SK-N-SH (cell line): ENCODE measurements around the gene GIT2. TPM values are rescaled to one million over a fixed set of nuclear protein-coding genes. Genes with fewer than 3 reads are reported as not detected.

Experiments
- CTCF ChIA-PET: fragments of 300-600, 350-600 bp; formaldehyde crosslinking; extraction: SDS; loops from one replicate; lab custom pipeline; 2021; lab: Yijun Ruan, JAX
- POLR2A ChIA-PET: fragments of 350-600 bp; sonication (Branson Sonifier 250); formaldehyde crosslinking; extraction: SDS; loops from one replicate; lab custom pipeline; 2020; ENCODE audit warnings: antibody characterized with exemption, inconsistent platforms; lab: Yijun Ruan, JAX
- DNase-seq: peaks from one replicate; pipeline ENCODE4 v3.0.0; 2012
- H2AFZ ChIP-seq: fragments of 200-600 bp; sonication (generic); 2 replicates; pipeline ENCODE4 v1.8.1; 2016; ENCODE audit warnings: antibody characterized with exemption, mild to moderate bottlenecking, low read depth
- H3F3A ChIP-seq: fragments of 200-600 bp; sonication (generic); replicated peaks from 2 replicates; pipeline ENCODE3; 2016; ENCODE audit warnings: antibody characterized with exemption, mild to moderate bottlenecking; ENCODE audit not compliant: insufficient read depth
- H3K27ac ChIP-seq, 2 experiments: fragments of 200-500 bp in 1 of 2; fragments of 200-600 bp in 1 of 2; sonication (Bioruptor generic) in 1 of 2; sonication (generic), shearing (Covaris generic) in 1 of 2; 2 replicates each; pipeline versions ENCODE4 v1.5.1 to v1.6.1; 2014 to 2016; ENCODE audit warnings: low read depth in 2 of 2, inconsistent platforms in 1 of 2, low read length in 1 of 2, mild to moderate bottlenecking in 1 of 2, mixed read lengths in 1 of 2
- H3K27me3 ChIP-seq: fragments of 200-600 bp; sonication (generic), shearing (Covaris generic); 2 replicates; pipeline ENCODE4 v1.6.1; 2016; ENCODE audit warnings: mixed run types; ENCODE audit not compliant: insufficient read depth
- H3K36me3 ChIP-seq, 2 experiments: fragments of 200-500 bp in 1 of 2; fragments of 200-600 bp in 1 of 2; sonication (Bioruptor generic) in 1 of 2; sonication (generic) in 1 of 2; replicated peaks in 1 of 2; 2 replicates each; pipeline versions ENCODE3 to v1.5.1; 2014 to 2016; ENCODE audit warnings: low read length in 1 of 2, mild to moderate bottlenecking in 1 of 2; ENCODE audit not compliant: insufficient read depth in 2 of 2, control insufficient read depth in 1 of 2
- H3K4me1 ChIP-seq, 2 experiments: fragments of 200-500 bp in 1 of 2; fragments of 200-600 bp in 1 of 2; sonication (Bioruptor generic) in 1 of 2; sonication (generic), shearing (Covaris generic) in 1 of 2; 2 replicates each; pipeline versions ENCODE4 v1.5.1 to v1.6.1; 2014 to 2016; ENCODE audit warnings: low read depth in 1 of 2, low read length in 1 of 2, mixed run types in 1 of 2; ENCODE audit not compliant: insufficient read depth in 2 of 2, control insufficient read depth in 1 of 2
- H3K4me2 ChIP-seq: fragments of 200-600 bp; sonication (generic), shearing (Covaris generic); 2 replicates; pipeline ENCODE4 v1.6.1; 2017; ENCODE audit warnings: mixed run types
- H3K4me3 ChIP-seq, 2 experiments: fragments of 200-500 bp in 1 of 2; fragments of 200-600 bp in 1 of 2; sonication (Bioruptor generic) in 1 of 2; sonication (generic), shearing (Covaris generic) in 1 of 2; 2 replicates each; pipeline versions ENCODE4 v1.5.1 to v1.8.1; 2014 to 2016; ENCODE audit warnings: low read depth in 2 of 2, inconsistent platforms in 1 of 2, low read length in 1 of 2, mild to moderate bottlenecking in 1 of 2, mixed read lengths in 1 of 2, moderate library complexity in 1 of 2
- H3K79me2 ChIP-seq: fragments of 200-600 bp; sonication (generic); 2 replicates; pipeline ENCODE4 v1.8.1; 2017; ENCODE audit warnings: mild to moderate bottlenecking; ENCODE audit not compliant: insufficient read depth
- H3K9ac ChIP-seq: fragments of 200-600 bp; sonication (generic); 2 replicates; pipeline ENCODE4 v1.6.1; 2017; ENCODE audit warnings: mixed run types
- H3K9me2 ChIP-seq: fragments of 200-600 bp; sonication (generic); 2 replicates; pipeline ENCODE4 v1.6.1; 2017; ENCODE audit warnings: mixed run types
- H3K9me3 ChIP-seq: fragments of 200-600 bp; sonication (generic); 2 replicates; pipeline ENCODE4 v1.6.1; 2017; ENCODE audit warnings: mixed run types, mild to moderate bottlenecking, moderate library complexity
- H4K20me1 ChIP-seq: fragments of 200-600 bp; sonication (generic); 2 replicates; pipeline ENCODE4 v1.6.1; 2017; ENCODE audit warnings: mild to moderate bottlenecking, mixed run types; ENCODE audit not compliant: insufficient read depth
- CHD2 ChIP-seq: fragments of 150-350 bp; IDR thresholded peaks from 2 replicates; pipeline ENCODE4 v1.6.1; 2018; ENCODE audit warnings: low read length; ENCODE audit not compliant: partially characterized antibody
- ELF1 ChIP-seq: IDR thresholded peaks from 2 replicates; pipeline ENCODE4 v1.4.0; 2012
- EZH2phosphoT487 ChIP-seq: fragments of 200-600 bp; sonication (generic); IDR thresholded peaks from 2 replicates; pipeline ENCODE4 v1.6.1; 2017; ENCODE audit warnings: low read depth, mixed run types, mild to moderate bottlenecking, antibody characterized with exemption, moderate library complexity, borderline replicate concordance
- GABPA ChIP-seq: IDR thresholded peaks from 2 replicates; pipeline ENCODE4 v1.4.0; 2012; ENCODE audit warnings: low read depth, mild to moderate bottlenecking
- GATA2 ChIP-seq: sonication (generic); formaldehyde crosslinking; IDR thresholded peaks from 2 replicates; pipeline ENCODE4 v1.5.0; 2020; ENCODE audit warnings: mild to moderate bottlenecking, missing genetic modification reagents
- JUND ChIP-seq: IDR thresholded peaks from 2 replicates; pipeline ENCODE4 v1.4.0; 2012
- MXI1 ChIP-seq: IDR thresholded peaks from 2 replicates; pipeline ENCODE4 v1.6.1; 2012; ENCODE audit warnings: mild to moderate bottlenecking, low read depth, low read length, improper control_type of control experiment
- NFIC ChIP-seq: IDR thresholded peaks from 2 replicates; pipeline ENCODE4 v1.4.0; 2012; ENCODE audit warnings: borderline replicate concordance
- NRF1 ChIP-seq: IDR thresholded peaks from 2 replicates; pipeline ENCODE4 v1.6.1; 2012; ENCODE audit warnings: low read depth, mild to moderate bottlenecking, low read length
- POLR2AphosphoS5 ChIP-seq: IDR thresholded peaks from 2 replicates; pipeline ENCODE4 v1.6.1; 2012; ENCODE audit warnings: low read depth, low read length
- RAD21 ChIP-seq: IDR thresholded peaks from 2 replicates; pipeline ENCODE4 v1.6.1; 2012; ENCODE audit warnings: mild to moderate bottlenecking, low read length
- RCOR1 ChIP-seq: fragments of 150-350 bp; IDR thresholded peaks from 2 replicates; pipeline ENCODE4 v1.6.1; 2017; ENCODE audit warnings: antibody characterized with exemption, low read length
- SIN3A ChIP-seq: IDR thresholded peaks from 2 replicates; pipeline ENCODE4 v1.6.1; 2012; ENCODE audit warnings: low read depth, mild to moderate bottlenecking, low read length, moderate library complexity, borderline replicate concordance
- SMC3 ChIP-seq: IDR thresholded peaks from 2 replicates; pipeline ENCODE4 v1.6.1; 2012; ENCODE audit warnings: low read depth, low read length, improper control_type of control experiment
- TAF1 ChIP-seq: IDR thresholded peaks from 2 replicates; pipeline ENCODE4 v1.6.1; 2012; ENCODE audit warnings: low read depth, mild to moderate bottlenecking, low read length, moderate library complexity, borderline replicate concordance
- YY1 ChIP-seq: IDR thresholded peaks from 2 replicates; pipeline ENCODE4 v1.4.0; 2012; ENCODE audit warnings: low read depth, mild to moderate bottlenecking
- WGBS: methylation state at CpG from one replicate; pipeline ENCODE4 v1.1.6; 2017; ENCODE audit warnings: low lambda C conversion rate; 5-methylcytosine and 5-hydroxymethylcytosine counted together
- polyA plus RNA-seq, 3 experiments: library from polyadenylated mRNA; depleted of rRNA; stranded (reverse); fragments of >200 nt; gene quantifications; 2 replicates each; pipeline ENCODE4 v1.2.3, GENCODE V29; 2012
- TF ChIP-seq, protein P1 (sequence below): IDR thresholded peaks from 2 replicates; pipeline ENCODE4 v1.4.0; 2012; ENCODE audit warnings: low read depth, borderline replicate concordance
- TF ChIP-seq, protein P2 (sequence below): IDR thresholded peaks from 2 replicates; pipeline ENCODE4 v1.4.0; 2012; ENCODE audit warnings: low read depth
- TF ChIP-seq, protein P3 (sequence below): fragments of 150-350 bp; IDR thresholded peaks from 2 replicates; pipeline ENCODE4 v1.6.1; 2017; ENCODE audit warnings: antibody characterized with exemption, low read length, low read depth, borderline replicate concordance
- TF ChIP-seq, protein P4 (sequence below): fragments of 200-600 bp; sonication (generic); IDR thresholded peaks from 2 replicates; pipeline ENCODE4 v1.6.1; 2017; ENCODE audit warnings: antibody characterized with exemption, mild to moderate bottlenecking, moderate library complexity

The GIT2 gene, protein sequence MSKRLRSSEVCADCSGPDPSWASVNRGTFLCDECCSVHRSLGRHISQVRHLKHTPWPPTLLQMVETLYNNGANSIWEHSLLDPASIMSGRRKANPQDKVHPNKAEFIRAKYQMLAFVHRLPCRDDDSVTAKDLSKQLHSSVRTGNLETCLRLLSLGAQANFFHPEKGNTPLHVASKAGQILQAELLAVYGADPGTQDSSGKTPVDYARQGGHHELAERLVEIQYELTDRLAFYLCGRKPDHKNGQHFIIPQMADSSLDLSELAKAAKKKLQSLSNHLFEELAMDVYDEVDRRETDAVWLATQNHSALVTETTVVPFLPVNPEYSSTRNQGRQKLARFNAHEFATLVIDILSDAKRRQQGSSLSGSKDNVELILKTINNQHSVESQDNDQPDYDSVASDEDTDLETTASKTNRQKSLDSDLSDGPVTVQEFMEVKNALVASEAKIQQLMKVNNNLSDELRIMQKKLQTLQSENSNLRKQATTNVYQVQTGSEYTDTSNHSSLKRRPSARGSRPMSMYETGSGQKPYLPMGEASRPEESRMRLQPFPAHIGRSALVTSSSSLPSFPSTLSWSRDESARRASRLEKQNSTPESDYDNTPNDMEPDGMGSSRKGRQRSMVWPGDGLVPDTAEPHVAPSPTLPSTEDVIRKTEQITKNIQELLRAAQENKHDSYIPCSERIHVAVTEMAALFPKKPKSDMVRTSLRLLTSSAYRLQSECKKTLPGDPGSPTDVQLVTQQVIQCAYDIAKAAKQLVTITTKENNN
- polyA plus RNA-seq (2012; rRNA removed), result 21.2 and 23.1 TPM in 2 replicates
- polyA plus RNA-seq (2012; cell fraction: cytosol; rRNA removed), result 18.1 and 20.1 TPM in 2 replicates
- 48.3 and 65.4 TPM in 2 replicates for polyA plus RNA-seq (2012; cell fraction: nucleus; rRNA removed)

DNA sequence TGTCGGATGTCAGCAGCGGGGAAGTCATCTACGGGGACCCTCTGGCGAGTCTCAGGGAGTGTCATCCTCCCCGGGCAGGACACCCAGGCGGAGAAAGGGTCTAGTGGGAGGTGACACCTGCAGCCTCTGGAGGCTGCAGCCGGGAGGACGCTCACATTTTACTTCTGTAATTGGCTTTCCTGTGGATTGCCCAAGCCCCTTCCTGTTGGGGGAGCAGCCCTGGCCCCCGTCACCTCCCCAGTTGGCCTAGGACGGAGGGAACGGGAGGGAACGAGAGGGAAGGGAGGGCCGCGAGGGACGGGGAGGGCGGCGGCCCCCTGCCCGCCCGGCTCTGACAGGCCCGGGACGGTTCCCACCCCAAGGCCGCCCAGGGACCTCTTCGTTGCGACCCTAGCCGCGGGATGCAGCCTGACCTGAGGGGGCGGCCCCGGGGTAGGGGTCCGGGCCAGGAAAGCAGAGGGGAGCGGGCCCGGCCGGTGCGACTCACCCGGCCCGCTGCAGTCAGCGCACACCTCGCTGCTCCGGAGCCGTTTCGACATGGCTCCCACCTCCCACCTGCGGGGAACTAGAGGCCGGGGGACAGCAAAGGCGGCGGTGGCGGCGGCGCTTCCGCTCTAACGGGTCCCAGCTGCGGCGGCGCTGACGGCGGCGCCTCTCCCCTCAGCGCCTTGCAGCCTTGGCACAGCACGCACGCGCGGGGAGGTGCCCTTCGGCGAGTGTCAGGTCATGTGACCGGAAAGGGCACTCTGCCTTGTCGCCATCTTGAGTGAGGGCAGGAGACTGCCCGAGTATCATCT lies at the start of gene GIT2:
Gene GIT2 (minus strand): TSS at position 683 of the 797 bp plus-strand sequence. CDS start 144 bp downstream, at position 539.
- H3K9me2 ChIP-seq, result no peaks in the 10 kb centered on the region
- H3K9me3 ChIP-seq, result no peaks in the 10 kb centered on the region
- H3K4me2 ChIP-seq, result peak within 1 kb of the TSS; percentile 78
- peaks cover 24 to 34% of the 10 kb centered on the region in 2 experiments; a peak in 3 of 4 replicates for H3K4me1 ChIP-seq
- no peaks in the 10 kb centered on the region for H3K27me3 ChIP-seq
- peak within 1 kb of the TSS; percentile 76 for H3K9ac ChIP-seq
- peak within 1 kb of the TSS; percentile 97 for H2AFZ ChIP-seq
- H3K79me2 ChIP-seq, result peaks cover 68% of the 10 kb centered on the region
- H3K4me3 ChIP-seq, result peak within 1 kb of the TSS; percentile 88 to 97
- no peak for TF ChIP-seq RCOR1
- TF ChIP-seq, protein P1, sequence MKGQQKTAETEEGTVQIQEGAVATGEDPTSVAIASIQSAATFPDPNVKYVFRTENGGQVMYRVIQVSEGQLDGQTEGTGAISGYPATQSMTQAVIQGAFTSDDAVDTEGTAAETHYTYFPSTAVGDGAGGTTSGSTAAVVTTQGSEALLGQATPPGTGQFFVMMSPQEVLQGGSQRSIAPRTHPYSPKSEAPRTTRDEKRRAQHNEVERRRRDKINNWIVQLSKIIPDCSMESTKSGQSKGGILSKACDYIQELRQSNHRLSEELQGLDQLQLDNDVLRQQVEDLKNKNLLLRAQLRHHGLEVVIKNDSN, result peak; percentile 97
- TF ChIP-seq SMC3, result no peak
- no peak for TF ChIP-seq JUND
- peak; percentile 49 for TF ChIP-seq CHD2
- TF ChIP-seq TAF1, result peak; percentile 75
- 0 out of 2 replicates have a peak, but pooled peaks have one; percentile 57 for TF ChIP-seq ELF1
- peak; percentile 71 for TF ChIP-seq GABPA
- TF ChIP-seq, protein P2, sequence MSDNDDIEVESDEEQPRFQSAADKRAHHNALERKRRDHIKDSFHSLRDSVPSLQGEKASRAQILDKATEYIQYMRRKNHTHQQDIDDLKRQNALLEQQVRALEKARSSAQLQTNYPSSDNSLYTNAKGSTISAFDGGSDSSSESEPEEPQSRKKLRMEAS, result peak; percentile 50; the same call in 1 of the 2 replicates
- no peak for TF ChIP-seq RAD21
- peak; percentile 98 for TF ChIP-seq YY1
- no peak for TF ChIP-seq EZH2phosphoT487
- TF ChIP-seq, protein P3, sequence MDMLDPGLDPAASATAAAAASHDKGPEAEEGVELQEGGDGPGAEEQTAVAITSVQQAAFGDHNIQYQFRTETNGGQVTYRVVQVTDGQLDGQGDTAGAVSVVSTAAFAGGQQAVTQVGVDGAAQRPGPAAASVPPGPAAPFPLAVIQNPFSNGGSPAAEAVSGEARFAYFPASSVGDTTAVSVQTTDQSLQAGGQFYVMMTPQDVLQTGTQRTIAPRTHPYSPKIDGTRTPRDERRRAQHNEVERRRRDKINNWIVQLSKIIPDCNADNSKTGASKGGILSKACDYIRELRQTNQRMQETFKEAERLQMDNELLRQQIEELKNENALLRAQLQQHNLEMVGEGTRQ, result peak; percentile 83
- TF ChIP-seq MXI1, result peak; percentile 73
- peak; percentile 80 for TF ChIP-seq POLR2AphosphoS5
- no peak; the same call in 1 of the 2 replicates for TF ChIP-seq GATA2 (CRISPR knock-in tag)
- TF ChIP-seq NFIC, result no peak
- peak; percentile 87 for TF ChIP-seq NRF1
- TF ChIP-seq, protein P4, sequence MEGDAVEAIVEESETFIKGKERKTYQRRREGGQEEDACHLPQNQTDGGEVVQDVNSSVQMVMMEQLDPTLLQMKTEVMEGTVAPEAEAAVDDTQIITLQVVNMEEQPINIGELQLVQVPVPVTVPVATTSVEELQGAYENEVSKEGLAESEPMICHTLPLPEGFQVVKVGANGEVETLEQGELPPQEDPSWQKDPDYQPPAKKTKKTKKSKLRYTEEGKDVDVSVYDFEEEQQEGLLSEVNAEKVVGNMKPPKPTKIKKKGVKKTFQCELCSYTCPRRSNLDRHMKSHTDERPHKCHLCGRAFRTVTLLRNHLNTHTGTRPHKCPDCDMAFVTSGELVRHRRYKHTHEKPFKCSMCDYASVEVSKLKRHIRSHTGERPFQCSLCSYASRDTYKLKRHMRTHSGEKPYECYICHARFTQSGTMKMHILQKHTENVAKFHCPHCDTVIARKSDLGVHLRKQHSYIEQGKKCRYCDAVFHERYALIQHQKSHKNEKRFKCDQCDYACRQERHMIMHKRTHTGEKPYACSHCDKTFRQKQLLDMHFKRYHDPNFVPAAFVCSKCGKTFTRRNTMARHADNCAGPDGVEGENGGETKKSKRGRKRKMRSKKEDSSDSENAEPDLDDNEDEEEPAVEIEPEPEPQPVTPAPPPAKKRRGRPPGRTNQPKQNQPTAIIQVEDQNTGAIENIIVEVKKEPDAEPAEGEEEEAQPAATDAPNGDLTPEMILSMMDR, result no peak
- TF ChIP-seq SIN3A, result no peak; the same call in 1 of the 2 replicates
- peak within 1 kb of the TSS; percentile 39 to 71; a peak in 2 of 4 replicates for H3K27ac ChIP-seq
- H3F3A ChIP-seq, result peaks cover 5% of the 10 kb centered on the region
- under 1% methylated on average over 16 of the region's 65 CpGs for whole genome bisulfite sequencing
- POLR2A ChIA-PET, result no interaction called here
- H3K36me3 ChIP-seq, result peaks cover 6 to 9% of the 10 kb centered on the region in 2 experiments
- DNase-seq, result peak; percentile 94
- CTCF ChIA-PET, result no interaction called here
- peaks cover 12% of the 10 kb centered on the region for H4K20me1 ChIP-seq
